Kidney capillary endothelial cell (primary cell): ENCODE data around the gene RBX1.
"Not testable (repeated sequence)": the region's sequence is repeated elsewhere in the genome, so short reads cannot be mapped to it uniquely, and the experiment has no call there.

Experiments
- DNase-seq: peaks from one replicate; pipeline ENCODE4 v3.0.0-alpha.2; 2018; ENCODE audit warnings: low spot score

Gene RBX1

DNA sequence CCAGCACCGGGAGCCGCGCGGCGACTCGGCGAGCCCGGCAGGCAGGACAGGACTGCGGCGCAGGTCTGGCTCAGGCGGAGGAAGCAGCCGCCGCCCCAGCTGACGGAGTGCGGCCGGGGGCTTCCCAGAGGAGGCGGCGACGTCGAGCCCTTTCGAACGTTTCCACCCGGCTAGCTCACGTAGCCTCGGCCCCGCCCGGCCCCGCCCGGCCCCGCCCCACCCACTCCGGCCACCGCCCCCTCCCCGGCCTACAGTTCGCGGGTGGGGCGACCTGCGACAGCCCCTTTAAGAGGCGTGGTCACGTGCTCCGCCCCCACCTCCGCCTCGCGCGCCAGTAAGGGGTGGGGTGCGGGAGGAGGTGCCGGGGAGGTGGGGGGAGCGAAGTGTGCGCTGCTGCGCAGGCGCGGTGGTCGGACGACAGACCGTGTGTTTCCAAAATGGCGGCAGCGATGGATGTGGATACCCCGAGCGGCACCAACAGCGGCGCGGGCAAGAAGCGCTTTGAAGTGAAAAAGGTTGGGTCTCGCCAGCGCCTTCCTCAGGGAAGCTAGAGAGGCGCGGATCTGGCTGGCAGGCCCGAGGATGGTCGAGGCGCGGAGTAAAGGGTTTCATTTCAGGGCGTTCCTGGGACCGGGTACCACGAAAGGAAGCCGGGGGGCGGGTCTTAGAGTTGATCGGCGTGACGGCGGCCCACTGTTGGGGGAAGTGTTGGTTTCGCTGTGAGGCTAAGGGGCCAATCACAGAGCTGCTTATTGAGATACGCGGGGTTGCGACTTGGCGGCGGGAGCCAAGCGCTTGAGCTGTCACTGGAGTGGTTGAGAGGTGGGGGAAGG, at the start of gene RBX1:
Gene RBX1, plus strand, starts transcription at position 417 of the 833 bp plus-strand sequence. Its CDS starts 21 bp downstream, at position 438.
- DNase-seq = peak; percentile 96

DNA sequence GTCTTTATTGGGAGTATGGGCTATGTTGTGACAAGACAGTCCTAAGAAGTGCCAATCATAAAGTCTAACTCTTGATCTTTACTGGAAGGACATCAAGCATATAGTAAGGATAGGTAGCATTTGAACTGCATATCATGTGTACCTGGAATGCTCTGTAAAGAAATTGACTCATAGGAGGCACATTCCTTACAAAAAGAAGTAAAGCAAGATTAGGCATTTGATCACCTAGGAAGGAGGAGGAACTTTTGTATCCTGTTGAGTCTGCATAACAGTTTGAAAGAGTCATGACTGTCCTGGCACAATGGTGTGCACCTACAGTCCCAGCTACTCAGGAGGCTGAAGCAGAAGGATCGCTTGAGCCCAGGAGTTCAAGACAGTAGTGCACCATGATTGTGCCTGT, 47.1 kb upstream of the RBX1 start:
- DNase-seq = no peak

DNA sequence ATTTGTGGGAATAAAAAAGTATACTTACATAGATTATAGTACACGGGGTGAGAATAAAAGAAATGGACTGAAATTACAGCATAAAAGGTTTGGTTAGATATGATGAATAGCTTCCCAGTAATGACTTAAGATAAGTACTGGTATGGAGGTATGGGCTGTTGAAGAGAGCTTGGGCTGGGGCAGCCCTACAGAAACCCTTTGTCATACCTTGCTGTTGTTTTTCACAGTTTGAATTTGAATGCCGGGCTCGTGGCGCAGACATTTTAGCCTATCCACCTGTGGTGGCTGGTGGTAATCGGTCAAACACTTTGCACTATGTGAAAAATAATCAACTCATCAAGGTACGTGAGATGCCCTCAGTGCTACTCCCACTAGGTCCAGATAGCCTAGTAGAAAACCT, 42.3 kb upstream of the RBX1 start:
- DNase-seq = no peak

DNA sequence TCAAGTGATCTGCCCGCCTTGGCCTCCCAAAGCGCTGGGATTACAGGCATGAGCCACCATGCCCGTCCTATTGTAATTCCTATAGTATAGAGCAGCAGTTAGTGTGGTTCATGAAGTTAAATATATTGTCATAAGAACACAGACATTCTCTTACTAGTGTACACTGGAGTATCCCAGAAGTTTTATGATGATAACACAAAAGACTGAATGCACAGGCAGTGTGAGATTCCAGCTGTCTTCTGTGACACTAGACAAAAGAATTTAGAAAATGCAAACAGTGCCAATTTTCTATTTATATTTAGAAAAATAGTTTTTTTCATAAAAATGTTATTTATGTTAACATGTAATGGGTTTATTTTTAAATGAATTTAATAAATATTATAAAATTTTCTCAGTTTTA, 39.4 kb upstream of the RBX1 start:
- DNase-seq = no peak

DNA sequence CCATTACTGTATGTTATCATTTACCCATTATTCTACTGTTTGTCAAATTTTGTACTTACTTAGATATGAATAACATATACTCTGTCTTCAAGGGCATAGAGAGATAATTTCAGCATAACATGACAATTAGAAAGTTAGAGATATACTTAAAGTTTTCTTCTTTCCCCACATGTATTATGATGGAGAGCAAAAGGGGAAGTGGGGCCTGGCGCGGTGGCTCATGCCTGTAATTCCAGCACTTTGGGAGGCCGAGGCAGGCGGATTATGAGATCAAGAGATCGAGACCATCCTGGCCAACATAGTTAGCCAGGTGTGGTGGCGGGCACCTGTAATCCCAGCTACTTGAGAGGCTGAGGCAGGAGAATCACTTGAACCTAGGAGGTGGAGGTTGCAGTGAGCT, 38.2 kb upstream of the RBX1 start:
- not testable (repeated sequence) for DNase-seq

DNA sequence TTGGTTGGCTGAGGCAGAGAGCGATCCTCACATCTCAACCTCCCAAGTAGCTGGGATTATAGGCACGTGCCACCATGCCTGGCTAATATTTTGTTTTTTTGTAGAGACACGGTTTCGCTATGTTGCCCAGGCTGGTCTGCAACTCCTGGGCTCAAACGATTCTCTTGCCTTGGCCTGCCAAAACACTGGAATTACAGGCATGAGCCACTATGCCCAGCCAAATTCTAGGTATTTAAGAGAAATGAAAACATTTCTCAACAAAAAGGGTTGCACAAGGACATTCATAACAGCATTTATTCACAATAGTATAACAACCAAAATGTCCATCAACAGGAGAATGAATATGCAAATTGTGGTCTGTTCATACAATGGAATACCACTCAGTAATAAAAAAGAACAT, 31.7 kb upstream of the RBX1 start:
- DNase-seq = no peak

DNA sequence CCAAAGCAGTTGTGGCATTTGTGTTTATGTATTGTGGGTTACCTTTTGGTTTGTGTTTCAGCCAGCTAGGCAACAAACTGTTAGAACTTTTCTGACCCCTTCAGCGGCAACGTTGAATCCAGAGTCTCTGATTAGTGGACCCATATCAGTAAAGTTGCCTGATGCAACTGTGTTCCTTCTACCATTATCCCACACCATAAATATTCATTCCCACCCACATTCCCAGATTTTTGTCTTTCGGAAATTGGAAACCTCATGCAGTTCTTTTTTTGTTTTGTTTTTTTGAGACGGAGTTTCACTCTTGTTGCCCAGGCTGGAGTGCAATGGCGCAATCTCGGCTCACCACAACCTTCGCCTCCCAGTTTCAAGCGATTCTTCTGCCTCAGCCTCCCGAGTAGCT, 30.7 kb upstream of the RBX1 start:
- no peak for DNase-seq

DNA sequence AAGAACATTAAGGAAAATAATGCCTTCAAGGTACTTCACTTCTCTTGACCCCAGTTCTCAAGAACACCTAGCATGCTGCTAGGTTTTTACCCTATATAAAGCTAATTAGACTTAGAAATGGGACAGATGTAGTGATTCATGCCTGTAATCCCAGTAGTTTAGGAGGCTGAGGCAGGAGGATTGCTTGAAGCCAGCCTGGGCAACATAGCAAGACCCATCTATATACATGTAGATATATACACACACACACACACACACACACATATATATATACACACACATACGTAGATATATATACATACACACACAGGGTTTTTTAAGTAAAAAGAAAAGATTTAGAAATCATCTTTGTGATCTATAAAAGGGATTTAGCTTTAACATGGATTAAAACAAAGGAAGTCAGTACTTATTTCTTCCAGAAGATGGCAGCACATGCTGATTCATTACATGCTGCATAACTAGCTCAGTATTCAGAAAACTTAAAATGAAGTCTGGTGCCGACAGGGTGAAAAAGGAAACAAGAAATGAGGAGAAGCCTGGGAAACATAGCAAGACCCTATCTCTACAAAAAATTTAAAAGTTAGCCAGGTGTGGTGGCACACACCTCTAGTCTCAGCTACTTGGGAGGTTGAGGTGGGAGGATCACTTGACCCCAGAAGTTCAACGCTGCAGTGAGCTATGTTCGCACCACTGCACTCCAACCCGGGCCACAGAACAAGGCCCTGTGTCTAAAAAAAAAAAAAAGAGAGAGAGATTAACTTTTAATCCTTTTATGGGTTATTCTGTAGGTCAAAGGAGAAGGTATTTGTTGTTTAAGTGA, 28.5 kb upstream of the RBX1 start:
- DNase-seq = peak; percentile 61

DNA sequence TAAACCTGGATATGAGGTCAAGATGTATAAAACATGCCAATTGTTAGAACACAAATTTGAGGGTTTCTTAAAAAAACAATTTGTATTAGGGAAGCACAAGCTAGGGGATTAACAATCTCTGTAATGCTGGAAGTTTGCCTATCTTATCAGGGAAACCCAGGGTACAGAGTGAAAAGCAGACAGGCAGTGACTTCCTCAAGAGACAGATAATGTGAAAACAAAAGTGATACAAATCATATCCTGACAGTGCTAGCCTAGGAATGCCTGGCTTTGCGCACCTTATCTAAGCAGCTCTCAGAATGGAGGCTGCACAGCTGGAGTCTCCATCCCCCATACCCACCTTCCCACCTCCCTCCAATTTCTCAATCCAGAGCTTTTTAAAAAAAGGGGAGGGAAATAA, 22.5 kb upstream of the RBX1 start:
- no peak for DNase-seq

DNA sequence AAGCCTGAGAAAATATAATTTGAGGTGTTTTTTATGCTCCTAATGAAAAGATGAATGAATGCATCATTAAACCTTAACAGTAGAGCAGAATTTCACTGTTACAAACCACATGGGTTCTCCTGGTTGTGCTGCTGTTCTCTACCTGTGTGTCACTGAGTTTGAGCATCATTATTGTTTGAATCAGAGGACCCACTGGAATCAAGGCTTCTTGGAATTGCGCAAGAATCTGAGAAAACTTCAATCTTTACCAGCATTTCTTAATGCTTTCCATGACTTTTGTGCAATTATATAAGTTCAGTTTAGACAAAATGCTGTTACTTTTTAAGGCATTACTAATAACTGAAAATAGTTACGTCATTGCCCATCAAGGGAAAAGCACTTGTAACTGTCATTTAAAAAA, 18.8 kb upstream of the RBX1 start:
- DNase-seq = no peak

DNA sequence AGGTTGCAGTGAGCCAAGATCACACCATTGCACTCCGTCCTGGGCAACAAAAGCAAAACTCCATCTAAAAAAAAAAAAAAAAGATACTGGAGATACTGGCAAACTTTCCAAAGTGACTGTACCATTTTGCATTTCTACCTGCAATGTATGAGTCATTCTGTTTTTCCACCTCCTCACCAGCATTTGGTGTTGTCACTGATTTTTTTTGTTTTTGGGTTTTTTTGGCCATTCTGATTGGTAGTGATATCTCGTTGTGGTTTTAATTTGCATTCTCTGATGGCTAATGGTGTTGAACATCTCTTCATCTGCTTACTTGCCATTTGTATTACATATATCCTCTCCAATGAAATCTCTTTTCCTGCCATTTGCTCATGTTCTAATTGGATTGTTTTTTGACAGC, 12.0 kb upstream of the RBX1 start:
- no peak for DNase-seq

DNA sequence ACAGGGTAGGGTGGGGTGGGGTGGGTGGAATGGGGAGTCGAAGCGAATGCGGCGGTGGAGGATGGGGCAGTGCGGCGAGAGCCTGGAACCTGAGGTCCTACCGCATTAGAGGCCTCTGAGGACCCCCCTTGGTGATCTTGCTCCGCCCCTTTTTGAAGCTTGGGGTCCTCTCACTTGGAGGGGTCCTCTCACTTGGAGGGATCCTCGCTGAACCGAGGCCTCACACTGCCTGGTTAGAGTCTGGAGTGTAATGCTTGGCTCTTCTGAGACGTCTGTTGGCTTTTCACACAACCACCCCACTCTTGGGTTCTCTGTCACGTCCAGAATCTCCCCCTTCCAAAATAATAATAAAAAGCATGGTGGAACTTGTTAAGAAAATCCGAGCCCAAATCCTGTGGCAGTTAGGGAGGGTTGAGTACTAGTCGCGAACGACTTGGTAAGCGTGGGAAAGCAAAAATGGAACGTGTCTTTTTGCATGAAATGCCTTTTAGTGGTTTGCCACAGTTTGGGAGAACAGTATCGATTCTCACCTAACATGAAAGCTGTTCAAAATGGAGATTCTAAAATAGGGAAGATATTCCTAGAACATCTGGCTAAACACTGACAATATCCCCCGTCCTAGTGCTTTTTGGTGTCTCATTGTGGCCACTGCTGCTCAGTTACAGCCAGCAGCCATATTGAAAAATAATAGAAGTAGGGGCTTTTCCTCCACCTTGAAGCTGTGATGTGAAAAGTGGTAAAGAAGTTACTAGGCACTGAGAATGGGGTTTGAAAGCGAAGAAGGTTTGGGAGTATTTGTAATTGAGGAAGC, 822 bp downstream of the RBX1 start:
- DNase-seq = peak; percentile 27

DNA sequence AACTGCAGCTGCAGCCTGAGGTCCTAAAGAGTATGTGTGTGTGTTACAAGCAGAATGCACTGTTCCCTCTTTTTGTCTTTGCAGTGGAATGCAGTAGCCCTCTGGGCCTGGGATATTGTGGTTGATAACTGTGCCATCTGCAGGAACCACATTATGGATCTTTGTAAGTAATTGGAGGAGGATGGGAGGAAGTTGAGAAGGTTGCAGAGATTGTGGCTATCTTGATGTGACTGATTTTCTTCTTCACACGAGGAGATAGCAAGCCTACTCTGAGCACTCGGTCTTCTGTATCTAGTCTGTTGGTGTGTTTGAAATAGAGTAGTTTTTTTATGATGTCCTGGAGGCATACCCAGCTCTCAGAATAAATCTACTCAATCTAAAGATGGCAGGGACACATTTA, 2.3 kb downstream of the RBX1 start:
- no peak for DNase-seq

DNA sequence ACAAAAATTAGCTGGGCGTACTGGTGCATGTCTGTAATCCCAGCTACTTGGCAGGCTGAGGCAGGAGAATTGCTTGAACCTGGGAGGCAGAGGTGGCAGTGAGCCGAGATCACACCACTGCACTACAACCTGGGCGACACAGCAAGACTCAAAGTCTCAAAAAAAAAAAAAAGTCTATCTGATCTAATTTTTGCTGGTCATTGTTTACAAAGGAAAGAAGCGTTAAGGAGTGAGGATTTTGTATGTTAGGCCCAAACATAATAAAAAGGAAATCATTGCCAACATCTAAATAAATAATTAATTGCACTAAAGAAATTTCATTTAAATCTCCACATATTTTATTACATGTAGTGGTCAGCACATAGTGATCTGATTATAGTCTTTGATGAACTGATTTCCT, 2.9 kb downstream of the RBX1 start:
- no peak for DNase-seq

DNA sequence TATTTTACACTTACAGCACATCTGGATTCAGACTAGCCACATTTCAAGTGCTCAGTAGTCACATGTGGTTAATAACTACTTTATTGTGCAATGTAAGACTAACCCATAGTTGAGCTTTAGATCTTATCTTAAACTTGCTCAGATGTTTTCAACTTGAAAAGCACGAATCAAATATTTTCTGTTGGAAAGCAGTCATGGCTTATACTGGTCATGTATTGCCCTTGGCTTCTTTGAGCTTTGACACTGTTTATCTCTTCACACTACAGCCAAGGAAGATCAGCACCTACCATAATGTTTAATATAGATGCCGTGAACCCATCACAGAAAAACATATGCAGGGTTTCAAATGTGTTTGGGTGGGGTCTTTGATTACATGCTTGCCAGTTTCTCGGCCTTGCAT, 4.4 kb downstream of the RBX1 start:
- no peak for DNase-seq

DNA sequence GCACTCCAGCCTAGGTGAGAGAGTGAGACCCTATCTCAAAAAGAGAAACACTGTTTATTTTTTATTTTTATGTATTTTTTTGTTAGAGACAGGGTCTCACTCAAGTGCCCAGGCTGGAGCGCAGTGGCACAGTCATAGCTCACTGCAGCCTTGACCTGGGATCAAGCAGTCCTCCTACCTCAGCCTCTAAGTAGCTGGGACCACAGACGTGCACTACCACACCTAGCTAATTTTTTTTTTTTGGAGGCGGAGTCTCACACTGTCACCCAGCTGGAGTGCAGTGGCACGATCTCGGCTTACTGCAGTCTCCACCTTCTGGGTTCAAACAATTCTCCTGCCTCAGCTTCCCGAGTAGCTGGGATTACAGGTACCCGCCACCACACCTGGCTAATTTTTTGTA, 6.4 kb downstream of the RBX1 start:
- no peak for DNase-seq

DNA sequence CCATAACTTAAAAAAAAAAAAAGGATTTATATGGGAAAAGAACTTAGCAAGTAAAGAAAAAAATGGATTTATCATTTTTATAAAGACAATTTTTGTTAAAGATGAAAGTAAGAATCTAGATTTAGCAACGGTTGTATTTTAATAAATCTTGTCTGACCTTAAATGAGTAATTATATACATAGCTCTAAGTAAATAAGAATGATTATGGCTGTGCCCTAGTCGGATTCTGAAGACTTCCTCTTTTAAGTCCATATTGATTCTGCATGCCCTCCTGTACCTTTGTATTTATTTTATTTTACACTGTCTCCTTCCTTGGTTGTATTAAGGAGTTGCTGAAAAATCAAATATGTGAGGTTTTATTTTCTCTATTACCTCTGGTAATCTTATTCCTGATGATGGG, 7.1 kb downstream of the RBX1 start:
- DNase-seq = no peak

DNA sequence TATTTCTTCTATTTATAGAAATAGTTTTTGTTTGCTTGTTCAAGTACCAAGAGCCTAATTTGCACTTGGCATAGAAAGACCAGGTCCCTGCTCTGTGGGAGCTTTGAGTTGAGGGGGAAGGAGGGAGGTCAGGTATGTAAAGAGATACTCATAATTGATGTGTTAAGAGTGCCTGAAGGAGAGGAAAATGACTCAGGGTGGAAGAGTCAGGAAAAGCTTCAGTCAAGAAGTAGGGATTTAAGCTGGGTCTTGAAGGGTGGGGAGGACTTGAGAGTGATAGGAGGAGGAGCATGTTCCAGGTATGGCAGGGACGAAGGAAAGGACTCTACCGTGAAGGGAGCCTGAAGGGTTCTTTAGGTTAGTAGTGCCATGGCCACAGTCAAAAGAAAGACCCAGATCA, 9.0 kb downstream of the RBX1 start:
- no peak for DNase-seq

DNA sequence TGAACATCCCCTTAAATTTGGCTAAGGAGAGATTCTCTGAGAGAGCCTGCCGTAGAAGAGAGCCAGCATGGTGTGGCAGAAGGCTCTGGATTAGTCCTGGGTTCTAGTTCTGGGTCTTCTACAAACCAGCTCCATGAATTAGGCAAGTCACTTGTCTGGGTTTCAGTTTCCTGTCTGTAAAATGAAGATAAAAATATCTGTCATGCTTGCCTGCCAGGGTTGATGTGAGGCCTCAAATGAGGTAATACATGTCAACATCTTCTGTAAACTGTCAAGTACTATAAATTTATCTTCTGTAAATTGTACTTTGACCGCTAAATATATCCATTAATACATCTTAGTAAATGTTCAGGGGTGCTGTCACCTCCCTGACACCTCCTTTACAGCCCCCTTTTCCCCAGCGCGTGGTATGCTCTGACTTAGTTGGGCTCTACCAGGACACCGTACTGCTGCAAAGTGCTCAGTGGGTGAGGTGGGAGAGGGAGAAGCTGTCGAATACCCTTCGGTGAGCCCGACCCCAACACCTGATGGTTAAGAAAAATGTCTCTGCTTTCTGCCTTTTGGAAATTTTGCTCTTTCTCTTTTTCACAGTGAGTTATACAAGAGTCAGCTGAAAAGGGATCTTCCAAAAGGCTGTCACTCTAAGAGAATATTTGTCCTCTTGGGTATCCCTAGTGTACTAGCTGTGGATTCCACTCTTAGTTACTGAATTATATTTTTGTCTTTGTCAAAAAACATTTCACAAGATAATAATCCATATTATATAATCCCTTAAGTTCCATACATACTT, 15.0 kb downstream of the RBX1 start:
- no peak for DNase-seq

DNA sequence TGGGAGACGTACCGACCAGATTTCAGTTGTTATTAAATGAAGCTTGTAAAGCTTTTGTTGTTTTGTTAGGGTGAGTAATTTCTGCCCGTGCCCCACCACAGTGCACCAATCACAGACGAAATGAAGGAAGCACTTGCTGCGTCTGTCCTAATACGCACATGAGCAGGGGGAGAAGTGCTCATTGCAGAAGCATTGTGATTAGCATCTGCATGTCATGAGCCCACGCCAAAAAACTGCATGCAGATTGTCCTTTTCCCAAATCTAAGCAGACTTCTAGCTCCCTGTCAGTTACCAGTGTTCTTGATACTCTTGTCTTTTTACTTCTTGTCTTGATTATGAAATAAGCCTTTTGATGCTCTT, 15.5 kb downstream of the RBX1 start:
- no peak for DNase-seq

DNA sequence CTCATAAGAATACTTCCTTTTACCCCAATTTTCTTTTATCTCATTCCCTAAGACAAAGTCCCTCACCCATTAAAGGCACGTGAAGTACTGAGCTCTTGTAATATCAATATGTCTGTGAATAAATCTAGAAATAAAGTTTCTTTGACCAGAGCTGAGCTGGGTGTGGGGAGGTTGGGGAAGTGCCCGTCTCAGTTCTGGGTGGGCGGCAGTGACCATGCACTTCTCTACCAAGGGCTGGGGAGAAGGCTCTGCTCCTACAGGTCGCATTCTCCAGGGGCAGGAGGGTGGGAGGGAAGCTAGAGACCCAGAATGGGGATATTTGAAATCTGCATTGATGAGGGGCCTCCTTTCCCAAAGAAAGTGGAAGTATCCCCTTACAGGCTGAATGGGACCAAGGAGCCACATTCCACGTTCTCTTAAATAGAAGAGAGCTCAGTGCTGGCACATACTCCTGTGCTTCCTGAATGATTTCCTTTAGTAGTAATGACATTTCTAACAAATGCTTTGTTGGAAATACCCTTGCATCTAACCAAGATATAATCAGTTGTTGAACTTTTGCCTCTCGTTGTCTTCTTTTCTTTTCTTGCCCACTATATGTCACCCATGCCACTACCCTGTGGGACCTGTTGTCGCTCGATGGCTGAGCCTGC, 16.1 kb downstream of the RBX1 start:
- no peak for DNase-seq
